Mesenchymal stem cell (in vitro differentiated cells and primary cell): ENCODE results near the gene HCN4.
A peak's percentile ranks its signal among the peaks of the same experiment; 100 is the strongest.

Source experiments
- DNase-seq: peaks from one replicate; pipeline ENCODE4 v3.0.0-alpha.2; 2013
- H2AFZ ChIP-seq: one replicate; pipeline ENCODE4 v1.6.1; 2013; ENCODE audit warnings: low read depth, mild to moderate bottlenecking, control low read depth, inconsistent platforms, low read length, moderate library complexity
- H2AK5ac ChIP-seq: 2 replicates; pipeline ENCODE4 v1.6.1; 2013; ENCODE audit warnings: low read length, moderate library complexity, mild to moderate bottlenecking, inconsistent platforms; ENCODE audit not compliant: severe bottlenecking
- H2BK120ac ChIP-seq: one replicate; pipeline ENCODE4 v1.6.1; 2013; ENCODE audit warnings: low read depth, mild to moderate bottlenecking, inconsistent platforms, low read length, moderate library complexity
- H2BK12ac ChIP-seq, 2 experiments: one replicate each; pipeline ENCODE4 v1.6.1; 2013; ENCODE audit warnings: inconsistent platforms in 2 of 2, low read length in 2 of 2, mild to moderate bottlenecking in 2 of 2, moderate library complexity in 2 of 2, control low read depth in 1 of 2
- H2BK15ac ChIP-seq: one replicate; pipeline ENCODE4 v1.6.1; 2013; ENCODE audit warnings: mild to moderate bottlenecking, low read depth, inconsistent platforms; ENCODE audit not compliant: poor library complexity, severe bottlenecking
- H2BK5ac ChIP-seq: 2 replicates; pipeline ENCODE4 v1.6.1; 2013; ENCODE audit warnings: low read depth, mild to moderate bottlenecking, low read length, control low read depth, inconsistent platforms; ENCODE audit not compliant: poor library complexity, severe bottlenecking
- H3K14ac ChIP-seq, 2 experiments: one replicate each; pipeline ENCODE4 v1.6.1; 2013; ENCODE audit warnings: inconsistent platforms in 2 of 2, low read length in 2 of 2, control low read depth in 1 of 2, mild to moderate bottlenecking in 1 of 2, moderate library complexity in 1 of 2
- H3K18ac ChIP-seq, 2 experiments: one replicate each; pipeline ENCODE4 v1.6.1; 2013; ENCODE audit warnings: inconsistent platforms in 2 of 2, low read length in 2 of 2, control low read depth in 1 of 2, low read depth in 1 of 2, mild to moderate bottlenecking in 1 of 2
- H3K23ac ChIP-seq, 2 experiments: one replicate each; pipeline ENCODE4 v1.6.1; 2013; ENCODE audit warnings: inconsistent platforms in 2 of 2, low read length in 2 of 2, mild to moderate bottlenecking in 2 of 2, moderate library complexity in 2 of 2, control low read depth in 1 of 2
- H3K27ac ChIP-seq: 2 replicates; pipeline ENCODE4 v1.5.1; 2013; ENCODE audit warnings: mild to moderate bottlenecking, moderate library complexity, low read length, control low read depth, inconsistent platforms; ENCODE audit not compliant: poor library complexity, severe bottlenecking
- H3K27me3 ChIP-seq, 2 experiments: 2 replicates each; pipeline versions ENCODE4 v1.6.1 to v1.7.0; 2013; ENCODE audit warnings: low read length in 2 of 2, mild to moderate bottlenecking in 2 of 2, moderate library complexity in 2 of 2, control low read depth in 1 of 2, inconsistent platforms in 1 of 2; ENCODE audit not compliant: control insufficient read depth in 1 of 2, insufficient read depth in 1 of 2
- H3K36me3 ChIP-seq, 2 experiments: 2 replicates each; pipeline versions ENCODE4 v1.6.1 to v1.7.0; 2013; ENCODE audit warnings: low read length in 2 of 2, control low read depth in 1 of 2, inconsistent platforms in 1 of 2, low read depth in 1 of 2, mild to moderate bottlenecking in 1 of 2; ENCODE audit not compliant: insufficient read depth in 2 of 2, control insufficient read depth in 1 of 2
- H3K4ac ChIP-seq, 2 experiments: one replicate each; pipeline ENCODE4 v1.6.1; 2013; ENCODE audit warnings: inconsistent platforms in 2 of 2, low read length in 2 of 2, mild to moderate bottlenecking in 2 of 2, moderate library complexity in 2 of 2, control low read depth in 1 of 2, low read depth in 1 of 2
- H3K4me1 ChIP-seq: 2 replicates; pipeline ENCODE4 v1.6.1; 2013; ENCODE audit warnings: low read depth, low read length, control low read depth; ENCODE audit not compliant: control insufficient read depth, insufficient read depth
- H3K4me2 ChIP-seq: 2 replicates; pipeline ENCODE4 v1.6.1; 2013; ENCODE audit warnings: low read length, mild to moderate bottlenecking, inconsistent platforms; ENCODE audit not compliant: poor library complexity, severe bottlenecking
- H3K4me3 ChIP-seq, 2 experiments: 2 replicates each; pipeline versions ENCODE4 v1.5.1 to v1.7.0; 2013; ENCODE audit warnings: low read length in 2 of 2, mild to moderate bottlenecking in 2 of 2, control low read depth in 1 of 2, low read depth in 1 of 2; ENCODE audit not compliant: insufficient read depth in 1 of 2
- H3K79me1 ChIP-seq: replicated peaks from 2 replicates; pipeline ENCODE4 v1.6.1; 2013; ENCODE audit warnings: mild to moderate bottlenecking, control low read depth, low read length, inconsistent platforms; ENCODE audit not compliant: poor library complexity, severe bottlenecking
- H3K9ac ChIP-seq: 2 replicates; pipeline ENCODE4 v1.7.0; 2013; ENCODE audit warnings: mild to moderate bottlenecking, low read length, moderate library complexity
- H3K9me3 ChIP-seq: 2 replicates; pipeline ENCODE4 v1.7.0; 2013; ENCODE audit warnings: mild to moderate bottlenecking, low read length; ENCODE audit not compliant: control insufficient read depth
- H4K8ac ChIP-seq: one replicate; pipeline ENCODE4 v1.6.1; 2013; ENCODE audit warnings: inconsistent platforms, mild to moderate bottlenecking, low read length, moderate library complexity
- H4K91ac ChIP-seq: one replicate; pipeline ENCODE4 v1.6.1; 2013; ENCODE audit warnings: mild to moderate bottlenecking, low read length, inconsistent platforms
- WGBS: methylation state at CpG from one replicate; pipeline ENCODE4 v1.1.7; 2013; ENCODE audit warnings: mixed read lengths; 5-methylcytosine and 5-hydroxymethylcytosine counted together

HCN4 gene

DNA sequence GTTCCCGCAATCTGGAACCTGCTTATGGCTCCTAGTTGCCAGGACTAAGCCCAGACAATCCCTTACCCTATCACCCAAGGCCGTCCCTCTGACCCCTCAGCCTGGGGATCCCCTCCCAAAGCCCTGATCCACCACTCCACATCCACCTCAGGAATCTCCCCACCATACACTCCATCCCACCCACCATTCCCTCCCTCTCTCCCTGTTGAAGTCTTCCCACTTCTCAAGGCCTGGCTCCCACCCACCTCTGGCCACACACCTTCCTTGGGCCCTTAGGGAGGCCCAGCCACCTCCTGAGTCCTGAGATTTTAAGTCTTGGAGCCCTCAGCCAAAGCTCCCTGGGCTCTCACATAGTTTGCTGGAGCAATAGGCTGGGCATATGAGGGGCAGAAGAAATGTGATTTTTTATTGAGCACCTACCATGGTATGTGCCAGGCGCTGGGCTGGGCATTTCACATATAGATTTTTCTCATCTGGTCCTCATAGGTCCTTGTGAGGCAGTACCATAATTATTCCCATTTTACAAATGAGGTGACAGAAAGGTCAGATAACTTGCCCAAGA is 48.1 kb downstream of the HCN4 start:
- Histone ChIP-seq H2BK120ac (no peak overlapping the region), H3K4me3 (no peak overlapping the region), H3K4ac (no peak overlapping the region), H2BK5ac (no peak overlapping the region), H3K9me3 (no peaks in the 10 kb centered on the region), H3K36me3 (no peaks in the 10 kb centered on the region), H3K4me2 (no peak overlapping the region), H3K9ac (no peak overlapping the region), H3K4me1 (peaks cover 22% of the 10 kb centered on the region), H3K27me3 (peaks cover 12 to 51% of the 10 kb centered on the region in 2 experiments), H2AFZ (no peak overlapping the region), H2AK5ac (no peak overlapping the region), H4K91ac (no peak overlapping the region), H2BK12ac (no peak overlapping the region), H3K14ac (no peak overlapping the region), H3K23ac (no peak overlapping the region), H3K18ac (no peak overlapping the region), H2BK15ac (no peak overlapping the region), H3K79me1 (no peaks in the 10 kb centered on the region), H3K27ac (no peak overlapping the region), H4K8ac (no peak overlapping the region)
- 84% methylated on average over 3 of the region's 3 CpGs for WGBS
- DNase-seq: no peak

DNA sequence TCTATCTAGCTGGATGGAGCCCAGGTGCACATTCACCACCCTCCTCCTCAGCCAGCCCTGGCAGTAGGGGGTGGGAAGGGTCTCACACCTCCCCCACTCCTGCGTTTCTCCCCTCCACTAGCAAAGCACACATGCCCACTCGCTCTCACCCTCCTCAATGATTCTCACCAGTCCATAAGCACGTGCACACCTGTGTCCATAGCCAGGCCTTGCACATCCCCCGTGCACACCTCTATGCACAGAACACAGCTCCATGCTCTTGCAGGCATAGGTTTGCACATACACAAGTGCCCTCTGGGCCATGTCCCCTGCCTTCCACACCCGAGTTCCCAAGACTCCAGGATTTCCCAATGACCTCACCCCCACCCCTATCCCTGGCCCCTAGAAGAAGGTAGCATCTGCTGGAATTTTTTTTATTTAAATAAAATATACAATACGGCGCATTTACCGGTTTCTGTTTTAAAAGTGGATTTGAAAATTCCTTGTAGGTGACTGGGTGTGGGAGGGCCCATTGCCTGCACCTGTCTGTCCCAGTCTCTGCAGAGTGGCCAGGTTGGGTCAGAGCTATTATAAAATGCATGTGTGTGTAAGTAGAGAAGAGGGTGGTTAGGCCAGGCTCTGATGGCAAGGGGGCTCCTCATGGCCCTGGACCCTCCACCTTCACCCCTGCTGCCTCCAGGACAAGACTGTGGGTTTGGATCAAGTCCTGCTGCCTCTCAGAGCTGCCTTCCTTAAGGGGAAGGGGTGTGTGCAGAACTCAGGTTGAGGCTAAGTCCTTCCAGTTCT is 49.1 kb downstream of the HCN4 start:
- Histone ChIP-seq H3K4ac (no peak overlapping the region), H2AK5ac (no peak overlapping the region), H2BK12ac (no peak overlapping the region), H3K9me3 (no peaks in the 10 kb centered on the region), H2AFZ (no peak overlapping the region), H3K27me3 (peaks cover 10 to 40% of the 10 kb centered on the region in 2 experiments), H2BK120ac (no peak overlapping the region), H3K9ac (no peak overlapping the region), H3K18ac (no peak overlapping the region), H3K36me3 (no peaks in the 10 kb centered on the region), H3K23ac (no peak overlapping the region), H2BK5ac (no peak overlapping the region), H3K4me3 (no peak overlapping the region), H3K79me1 (no peaks in the 10 kb centered on the region), H3K4me1 (peaks cover 13% of the 10 kb centered on the region), H4K8ac (no peak overlapping the region), H3K14ac (no peak overlapping the region), H3K4me2 (no peak overlapping the region), H3K27ac (no peak overlapping the region), H4K91ac (no peak overlapping the region), H2BK15ac (no peak overlapping the region)
- no peak for DNase-seq
- 89% methylated on average over 7 of the region's 8 CpGs for WGBS

DNA sequence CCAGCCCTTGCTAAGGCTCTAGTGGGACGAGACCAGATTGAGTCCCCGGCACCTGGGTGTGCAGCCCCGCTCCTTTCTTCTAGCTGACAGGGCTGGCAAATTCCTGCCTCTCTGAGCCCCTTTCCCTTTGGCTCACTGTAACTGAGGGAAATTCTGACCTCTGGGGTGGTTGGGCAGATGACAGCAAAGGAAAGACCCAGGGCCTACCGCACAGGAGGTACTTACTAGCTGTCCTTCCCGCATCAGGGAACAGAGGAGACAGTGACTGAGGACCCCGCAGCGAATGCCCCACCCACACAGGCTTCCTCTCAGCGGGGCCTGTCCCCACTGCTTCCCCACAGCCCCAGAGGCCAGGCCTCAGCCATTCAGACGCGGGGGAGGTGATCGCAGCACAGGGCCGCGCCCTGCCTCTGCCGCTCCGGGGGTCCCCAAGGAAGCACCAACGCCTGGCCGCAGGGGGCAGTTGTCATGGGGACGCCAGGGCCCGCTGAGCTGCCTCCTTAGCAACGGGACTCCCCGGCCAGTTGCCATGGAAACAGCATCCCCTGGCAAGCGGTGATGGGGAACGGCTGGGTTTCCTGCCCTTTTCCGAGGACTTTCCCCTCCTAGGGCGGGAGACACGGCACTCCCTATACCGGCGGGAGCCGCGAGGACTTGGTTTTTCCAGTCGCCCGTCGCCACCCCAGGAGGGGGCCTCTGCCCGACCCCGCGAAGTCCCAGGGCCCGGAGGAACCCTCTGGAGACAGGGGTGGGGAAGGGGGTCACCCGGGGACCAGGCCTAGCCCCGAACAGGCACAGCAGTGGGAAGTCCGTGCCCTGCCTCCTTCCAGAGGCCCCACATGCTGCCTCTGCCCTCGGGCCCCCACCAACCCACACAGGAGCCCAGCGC is 50.1 kb downstream of the HCN4 start:
- H3K4me3 ChIP-seq: no peak overlapping the region
- H3K4me2 ChIP-seq: no peak overlapping the region
- peak overlapping the region; percentile 16 for H2BK15ac ChIP-seq
- peaks cover 10 to 39% of the 10 kb centered on the region in 2 experiments for H3K27me3 ChIP-seq
- no peak overlapping the region for H2BK120ac ChIP-seq
- no peak overlapping the region for H3K23ac ChIP-seq
- H3K79me1 ChIP-seq: no peaks in the 10 kb centered on the region
- no peak overlapping the region for H2AFZ ChIP-seq
- H3K9ac ChIP-seq: no peak overlapping the region
- no peak overlapping the region for H2BK12ac ChIP-seq
- no peak overlapping the region for H3K14ac ChIP-seq
- H3K18ac ChIP-seq: no peak overlapping the region
- no peak for DNase-seq
- no peak overlapping the region for H4K8ac ChIP-seq
- H3K4ac ChIP-seq: no peak overlapping the region
- H3K4me1 ChIP-seq: peaks cover 13% of the 10 kb centered on the region
- H3K27ac ChIP-seq: no peak overlapping the region
- no peaks in the 10 kb centered on the region for H3K9me3 ChIP-seq
- no peaks in the 10 kb centered on the region for H3K36me3 ChIP-seq
- H4K91ac ChIP-seq: no peak overlapping the region
- H2BK5ac ChIP-seq: no peak overlapping the region
- WGBS: 31% methylated on average over 33 of the region's 42 CpGs
- no peak overlapping the region for H2AK5ac ChIP-seq
